ENCODE data around the gene TP53AIP1. TPM values are rescaled to one million over a fixed set of nuclear protein-coding genes. Genes with fewer than 3 reads are reported as not detected.

The TP53AIP1 gene
- total and polyA plus RNA-seq, 9 of the 15 experiments (the other 6 are each of a cell fraction or from before 2014, with no cell fraction given): not detected

- H3K27me3 ChIP-seq (ENCODE audit: control insufficient read depth in 2 of 2, insufficient read depth in 2 of 2, low read length in 2 of 2): peaks cover 0 to 15% of the 10 kb centered on the region in 2 experiments; a peak in 3 of 5 replicates
- DNase-seq (ENCODE audit: extremely low read depth in 1 of 4, low spot score in 3 of 4) (no peak), FAIRE-seq (no peak), ATAC-seq (no peak)
- H3K27ac ChIP-seq (ENCODE audit: extremely low read depth, low read depth, low read length): no peak overlapping the region
- H3K9ac ChIP-seq (ENCODE audit: insufficient read depth in 1 of 2, low read depth in 2 of 2, low read length in 2 of 2): no peak overlapping the region
- CTCF ChIA-PET (ENCODE audit: low intra/inter-chr PET ratio): no interaction called here
- POLR2A ChIA-PET: interaction anchor here (0.7 kb wide), 1 partner anchor 1503 kb away, joined by 3 read pairs; no protein-coding TSS in a partner anchor
- in situ Hi-C loops (cut with MboI) (no loop called here), intact Hi-C loops (cut with micrococcal nuclease) (no loop called here)
- H2AFZ ChIP-seq (ENCODE audit: low read depth, low read length): no peak overlapping the region
- TF ChIP-seq TGIF2 (CRISPR knock-in tag; IDR thresholded peaks at IDR 0.05) (no peak), BMI1 (IDR thresholded peaks at IDR 0.05; ENCODE audit: low read length) (no peak), ZBTB34 (CRISPR knock-in tag; IDR thresholded peaks at IDR 0.05) (no peak), SMAD2 (IDR thresholded peaks at IDR 0.05; ENCODE audit: low read depth, low read length) (no peak), FOS (IDR thresholded peaks at IDR 0.05; ENCODE audit: extremely low read depth, insufficient read length) (no peak), ZSCAN32 (CRISPR knock-in tag; IDR thresholded peaks at IDR 0.05) (no peak), ZNF212 (CRISPR knock-in tag; IDR thresholded peaks at IDR 0.05) (no peak), GTF2A2 (tag; IDR thresholded peaks at IDR 0.05) (no peak)
- no peaks in the 10 kb centered on the region for H3K4me1 ChIP-seq (replicated peaks in 1 of 2; ENCODE audit: control insufficient read depth in 2 of 2, insufficient read depth in 2 of 2, low read length in 2 of 2)
- no peaks in the 10 kb centered on the region for H3K9me3 ChIP-seq (replicated peaks; ENCODE audit: control insufficient read depth, insufficient read depth, low read depth, low read length)
- 3% methylated on average over 4 of the region's 4 CpGs for WGBS (ENCODE audit: insufficient coverage, low coverage, missing lambda C conversion rate)
- H3K4me2 ChIP-seq (ENCODE audit: insufficient read depth, low read length): no peak overlapping the region
- no peaks in the 10 kb centered on the region for H3K9me1 ChIP-seq (ENCODE audit: control insufficient read depth, insufficient read depth, low read length)
- no peaks in the 10 kb centered on the region for H3K36me3 ChIP-seq (ENCODE audit: control insufficient read depth, insufficient read depth, low read length)
- no peaks in the 10 kb centered on the region for H3K79me2 ChIP-seq (ENCODE audit: control insufficient read depth, insufficient read depth, low read length)
- no peak overlapping the region for H3K4me3 ChIP-seq
- H4K20me1 ChIP-seq (replicated peaks; ENCODE audit: control insufficient read depth, insufficient read depth, low read length): no peaks in the 10 kb centered on the region
- no TSS peak for BruUV-seq (replicated peaks)
Observed at GRCh38 chr11:128921793-128922192, 20.9 kb downstream of the TP53AIP1 start.

All from K562 (cell line).